ENCODE results near the gene MANBA. TPM values are rescaled to one million over a fixed set of nuclear protein-coding genes. Genes with fewer than 3 reads are reported as not detected.

MANBA gene
- polyA plus RNA-seq, 2 of the 4 experiments (the other 2 are of a cell fraction): 9.3 to 10.4 TPM

DNA sequence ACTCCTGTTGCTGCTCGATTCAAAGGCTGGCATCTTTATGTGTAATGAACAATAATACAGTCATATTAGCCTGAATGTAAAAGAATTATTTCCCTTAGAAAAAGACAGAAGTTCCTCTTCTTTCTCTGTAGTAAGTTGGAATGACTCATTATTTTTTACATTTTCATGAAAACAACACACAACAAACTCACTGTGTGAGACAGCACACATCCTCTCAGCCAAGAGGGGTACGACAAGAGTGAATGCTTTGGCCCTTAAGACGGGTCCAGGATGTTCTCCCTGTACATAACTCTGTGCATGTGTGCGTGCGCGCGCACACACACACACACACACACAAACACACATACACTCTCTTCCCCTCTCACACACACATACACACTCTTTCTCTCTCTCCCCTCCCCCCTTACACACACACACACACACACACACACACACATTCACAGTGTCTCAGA lies 72.8 kb downstream of the MANBA start (continued):
- TF ChIP-seq, protein P1, sequence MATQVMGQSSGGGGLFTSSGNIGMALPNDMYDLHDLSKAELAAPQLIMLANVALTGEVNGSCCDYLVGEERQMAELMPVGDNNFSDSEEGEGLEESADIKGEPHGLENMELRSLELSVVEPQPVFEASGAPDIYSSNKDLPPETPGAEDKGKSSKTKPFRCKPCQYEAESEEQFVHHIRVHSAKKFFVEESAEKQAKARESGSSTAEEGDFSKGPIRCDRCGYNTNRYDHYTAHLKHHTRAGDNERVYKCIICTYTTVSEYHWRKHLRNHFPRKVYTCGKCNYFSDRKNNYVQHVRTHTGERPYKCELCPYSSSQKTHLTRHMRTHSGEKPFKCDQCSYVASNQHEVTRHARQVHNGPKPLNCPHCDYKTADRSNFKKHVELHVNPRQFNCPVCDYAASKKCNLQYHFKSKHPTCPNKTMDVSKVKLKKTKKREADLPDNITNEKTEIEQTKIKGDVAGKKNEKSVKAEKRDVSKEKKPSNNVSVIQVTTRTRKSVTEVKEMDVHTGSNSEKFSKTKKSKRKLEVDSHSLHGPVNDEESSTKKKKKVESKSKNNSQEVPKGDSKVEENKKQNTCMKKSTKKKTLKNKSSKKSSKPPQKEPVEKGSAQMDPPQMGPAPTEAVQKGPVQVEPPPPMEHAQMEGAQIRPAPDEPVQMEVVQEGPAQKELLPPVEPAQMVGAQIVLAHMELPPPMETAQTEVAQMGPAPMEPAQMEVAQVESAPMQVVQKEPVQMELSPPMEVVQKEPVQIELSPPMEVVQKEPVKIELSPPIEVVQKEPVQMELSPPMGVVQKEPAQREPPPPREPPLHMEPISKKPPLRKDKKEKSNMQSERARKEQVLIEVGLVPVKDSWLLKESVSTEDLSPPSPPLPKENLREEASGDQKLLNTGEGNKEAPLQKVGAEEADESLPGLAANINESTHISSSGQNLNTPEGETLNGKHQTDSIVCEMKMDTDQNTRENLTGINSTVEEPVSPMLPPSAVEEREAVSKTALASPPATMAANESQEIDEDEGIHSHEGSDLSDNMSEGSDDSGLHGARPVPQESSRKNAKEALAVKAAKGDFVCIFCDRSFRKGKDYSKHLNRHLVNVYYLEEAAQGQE (IDR thresholded peaks at IDR 0.05): no peak
- TF ChIP-seq NFE2L2 (conservative IDR thresholded peaks at IDR 0.05; ENCODE audit: low read length) (no peak), JUNB (IDR thresholded peaks at IDR 0.05) (no peak), FOSL2 (IDR thresholded peaks at IDR 0.05) (no peak), FOSL2 (CRISPR knock-in tag; IDR thresholded peaks at IDR 0.05) (no peak; the same call in 1 of the 2 replicates), NR3C1 (IDR thresholded peaks at IDR 0.05) (no peak)
- TF ChIP-seq, protein P2, sequence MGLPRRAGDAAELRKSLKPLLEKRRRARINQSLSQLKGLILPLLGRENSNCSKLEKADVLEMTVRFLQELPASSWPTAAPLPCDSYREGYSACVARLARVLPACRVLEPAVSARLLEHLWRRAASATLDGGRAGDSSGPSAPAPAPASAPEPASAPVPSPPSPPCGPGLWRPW (IDR thresholded peaks at IDR 0.05): no peak

DNA sequence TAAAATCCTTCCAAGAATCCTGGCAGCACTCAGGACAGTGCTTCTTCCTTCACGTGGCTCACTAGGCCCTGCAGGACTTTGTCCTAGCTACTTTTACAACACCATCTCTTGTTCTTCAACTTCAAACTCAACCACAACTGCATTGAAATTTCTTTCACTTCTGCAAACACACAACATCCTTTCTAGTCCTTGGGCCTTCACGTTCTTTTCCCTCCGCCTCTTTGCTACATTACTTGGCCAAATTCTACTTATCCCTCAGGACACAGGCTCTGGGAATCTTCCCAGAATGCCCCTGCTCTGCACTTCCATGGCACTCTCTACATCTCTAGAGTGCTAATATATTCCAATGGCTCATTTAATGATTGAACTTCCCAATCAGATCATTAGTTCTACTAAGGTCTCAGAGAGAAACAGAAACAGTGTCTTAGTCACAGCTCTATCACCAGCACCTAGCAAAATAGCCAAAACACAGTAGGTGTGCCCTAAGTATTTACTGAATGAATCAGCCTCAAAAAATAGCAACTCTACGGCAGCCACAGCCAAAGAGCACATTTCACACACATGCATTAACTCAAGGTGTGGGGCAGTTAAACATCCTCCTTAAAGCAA lies 73.3 kb downstream of the MANBA start:
- Histone ChIP-seq H3K9me3 (no peaks in the 10 kb centered on the region), H3K4me2 (peak overlapping the region; percentile 45), H3K4me1 (peaks cover 27% of the 10 kb centered on the region), H3K27ac (peak overlapping the region in 1 of 2 experiments; percentile 59; a peak in 2 of 6 replicates), H3K4me3 (no peak overlapping the region)
- FAIRE-seq: no peak
- CTCF ChIA-PET: no interaction called here
- 62% methylated on average over 4 of the region's 4 CpGs for WGBS (ENCODE audit: missing lambda C conversion rate)
- POLR2A ChIA-PET: interaction anchor here (1.0 kb wide), 1 partner anchor 140 kb away, joined by 4 read pairs; the partner anchor contains the start of gene UBE2D3
- TF ChIP-seq HOXB5 (CRISPR knock-in tag; IDR thresholded peaks at IDR 0.05) (no peak), NPAS2 (CRISPR knock-in tag; IDR thresholded peaks at IDR 0.05; ENCODE audit: borderline replicate concordance) (no peak), JUNB (IDR thresholded peaks at IDR 0.05) (0 out of 2 replicates have a peak, but pooled peaks have one; percentile 30), POLR2A (IDR thresholded peaks at IDR 0.05; ENCODE audit: low read length) (no peak), HOXA7 (CRISPR knock-in tag; IDR thresholded peaks at IDR 0.05) (no peak), EHF (CRISPR knock-in tag; IDR thresholded peaks at IDR 0.05) (no peak), CHD2 (IDR thresholded peaks at IDR 0.05; ENCODE audit: low read length, partially characterized antibody) (no peak), FOSL2 (IDR thresholded peaks at IDR 0.05) (peak; percentile 23; the same call in 1 of the 2 replicates), FOSL2 (CRISPR knock-in tag; IDR thresholded peaks at IDR 0.05) (peak; percentile 33)
- TF ChIP-seq, protein P2 (IDR thresholded peaks at IDR 0.05): no peak
- TF ChIP-seq, protein P3, sequence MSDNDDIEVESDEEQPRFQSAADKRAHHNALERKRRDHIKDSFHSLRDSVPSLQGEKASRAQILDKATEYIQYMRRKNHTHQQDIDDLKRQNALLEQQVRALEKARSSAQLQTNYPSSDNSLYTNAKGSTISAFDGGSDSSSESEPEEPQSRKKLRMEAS (IDR thresholded peaks at IDR 0.05): peak; percentile 40; the same call in 1 of the 2 replicates
- TF ChIP-seq, protein P4, sequence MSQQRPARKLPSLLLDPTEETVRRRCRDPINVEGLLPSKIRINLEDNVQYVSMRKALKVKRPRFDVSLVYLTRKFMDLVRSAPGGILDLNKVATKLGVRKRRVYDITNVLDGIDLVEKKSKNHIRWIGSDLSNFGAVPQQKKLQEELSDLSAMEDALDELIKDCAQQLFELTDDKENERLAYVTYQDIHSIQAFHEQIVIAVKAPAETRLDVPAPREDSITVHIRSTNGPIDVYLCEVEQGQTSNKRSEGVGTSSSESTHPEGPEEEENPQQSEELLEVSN (IDR thresholded peaks at IDR 0.05; ENCODE audit: borderline replicate concordance, low read depth): no peak
- TF ChIP-seq, protein P5, sequence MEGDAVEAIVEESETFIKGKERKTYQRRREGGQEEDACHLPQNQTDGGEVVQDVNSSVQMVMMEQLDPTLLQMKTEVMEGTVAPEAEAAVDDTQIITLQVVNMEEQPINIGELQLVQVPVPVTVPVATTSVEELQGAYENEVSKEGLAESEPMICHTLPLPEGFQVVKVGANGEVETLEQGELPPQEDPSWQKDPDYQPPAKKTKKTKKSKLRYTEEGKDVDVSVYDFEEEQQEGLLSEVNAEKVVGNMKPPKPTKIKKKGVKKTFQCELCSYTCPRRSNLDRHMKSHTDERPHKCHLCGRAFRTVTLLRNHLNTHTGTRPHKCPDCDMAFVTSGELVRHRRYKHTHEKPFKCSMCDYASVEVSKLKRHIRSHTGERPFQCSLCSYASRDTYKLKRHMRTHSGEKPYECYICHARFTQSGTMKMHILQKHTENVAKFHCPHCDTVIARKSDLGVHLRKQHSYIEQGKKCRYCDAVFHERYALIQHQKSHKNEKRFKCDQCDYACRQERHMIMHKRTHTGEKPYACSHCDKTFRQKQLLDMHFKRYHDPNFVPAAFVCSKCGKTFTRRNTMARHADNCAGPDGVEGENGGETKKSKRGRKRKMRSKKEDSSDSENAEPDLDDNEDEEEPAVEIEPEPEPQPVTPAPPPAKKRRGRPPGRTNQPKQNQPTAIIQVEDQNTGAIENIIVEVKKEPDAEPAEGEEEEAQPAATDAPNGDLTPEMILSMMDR (IDR thresholded peaks at IDR 0.05): no peak
- peak; percentile 81 to 82 for ATAC-seq
- peak; percentile 1 to 52 for DNase-seq (ENCODE audit: low read depth in 1 of 2, low spot score in 1 of 2)

DNA sequence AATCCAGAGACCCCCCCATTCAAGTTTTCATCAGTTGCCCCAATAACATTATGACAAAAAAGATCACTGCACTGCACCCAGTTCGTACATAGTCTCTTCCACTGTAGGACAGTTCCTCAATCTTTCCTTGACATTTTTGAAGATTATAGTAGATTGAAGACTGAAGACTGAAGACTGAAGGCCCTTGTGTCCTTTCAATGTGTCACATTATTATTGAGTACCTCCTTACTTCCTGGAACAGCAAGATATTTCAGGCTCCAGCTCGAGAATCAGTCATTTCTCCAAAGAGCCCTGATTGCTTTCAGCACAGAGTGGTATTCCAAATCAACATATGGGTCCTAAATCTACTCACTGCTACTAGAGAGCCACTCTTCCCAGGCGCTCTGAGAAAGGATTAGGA lies 75.0 kb downstream of the MANBA start:
- H3K4me1 ChIP-seq: peaks cover 27% of the 10 kb centered on the region
- H3K9me3 ChIP-seq: no peaks in the 10 kb centered on the region
- ChIA-PET POLR2A (no interaction called here), CTCF (no interaction called here)
- no peak overlapping the region for H3K27ac ChIP-seq
- TF ChIP-seq HEYL (CRISPR knock-in tag; IDR thresholded peaks at IDR 0.05): no peak
- TF ChIP-seq ZSCAN20 (CRISPR knock-in tag; IDR thresholded peaks at IDR 0.05): no peak
- TF ChIP-seq, protein P6, sequence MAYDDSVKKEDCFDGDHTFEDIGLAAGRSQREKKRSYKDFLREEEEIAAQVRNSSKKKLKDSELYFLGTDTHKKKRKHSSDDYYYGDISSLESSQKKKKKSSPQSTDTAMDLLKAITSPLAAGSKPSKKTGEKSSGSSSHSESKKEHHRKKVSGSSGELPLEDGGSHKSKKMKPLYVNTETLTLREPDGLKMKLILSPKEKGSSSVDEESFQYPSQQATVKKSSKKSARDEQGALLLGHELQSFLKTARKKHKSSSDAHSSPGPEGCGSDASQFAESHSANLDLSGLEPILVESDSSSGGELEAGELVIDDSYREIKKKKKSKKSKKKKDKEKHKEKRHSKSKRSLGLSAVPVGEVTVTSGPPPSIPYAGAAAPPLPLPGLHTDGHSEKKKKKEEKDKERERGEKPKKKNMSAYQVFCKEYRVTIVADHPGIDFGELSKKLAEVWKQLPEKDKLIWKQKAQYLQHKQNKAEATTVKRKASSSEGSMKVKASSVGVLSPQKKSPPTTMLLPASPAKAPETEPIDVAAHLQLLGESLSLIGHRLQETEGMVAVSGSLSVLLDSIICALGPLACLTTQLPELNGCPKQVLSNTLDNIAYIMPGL (CRISPR knock-in tag; IDR thresholded peaks at IDR 0.05; ENCODE audit: borderline replicate concordance): no peak
- TF ChIP-seq EP300 (IDR thresholded peaks at IDR 0.05): no peak
- TF ChIP-seq, protein P7, sequence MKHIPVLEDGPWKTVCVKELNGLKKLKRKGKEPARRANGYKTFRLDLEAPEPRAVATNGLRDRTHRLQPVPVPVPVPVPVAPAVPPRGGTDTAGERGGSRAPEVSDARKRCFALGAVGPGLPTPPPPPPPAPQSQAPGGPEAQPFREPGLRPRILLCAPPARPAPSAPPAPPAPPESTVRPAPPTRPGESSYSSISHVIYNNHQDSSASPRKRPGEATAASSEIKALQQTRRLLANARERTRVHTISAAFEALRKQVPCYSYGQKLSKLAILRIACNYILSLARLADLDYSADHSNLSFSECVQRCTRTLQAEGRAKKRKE (CRISPR knock-in tag; IDR thresholded peaks at IDR 0.05; ENCODE audit: low read depth): no peak
- ATAC-seq: no peak
- no peak for FAIRE-seq
- no peak overlapping the region for H3K4me3 ChIP-seq
- no peak for DNase-seq (ENCODE audit: low read depth in 1 of 2, low spot score in 1 of 2)
- no peak overlapping the region for H3K4me2 ChIP-seq
- WGBS (ENCODE audit: missing lambda C conversion rate): 96% methylated on average over 3 of the region's 3 CpGs

Data from A549 (cell line).